Measurements from ENCODE around the gene GIT2. TPM values are rescaled to one million over a fixed set of nuclear protein-coding genes. Genes with fewer than 3 reads are reported as not detected.

Gene GIT2
- total RNA-seq, 1 experiment from 2014 or later: 21.7 TPM

DNA sequence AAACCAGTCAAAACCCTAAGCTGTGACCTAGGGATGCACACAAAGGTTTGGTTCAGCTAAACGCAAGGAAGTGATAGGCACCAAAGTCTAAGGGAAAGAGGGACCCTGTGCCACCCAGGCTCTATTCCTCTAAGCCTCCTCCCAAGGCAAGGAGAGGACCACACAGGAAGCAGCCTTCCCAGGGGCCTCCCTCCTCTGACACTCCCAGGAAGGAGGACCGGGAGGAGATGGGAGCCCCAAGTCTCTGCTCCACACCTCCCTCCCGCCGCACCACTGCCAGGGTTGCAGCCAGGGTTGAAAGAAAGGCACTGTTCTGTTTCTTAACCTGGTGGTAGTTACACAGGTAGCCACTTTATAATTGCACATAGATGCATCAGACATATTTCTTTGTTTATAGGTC is 74.2 kb downstream of the GIT2 start:
- DNase-seq (ENCODE audit: low spot score) (no peak), ATAC-seq (no peak)
- CTCF ChIA-PET: interaction anchor here (1.4 kb wide), 1 partner anchor 68 kb away, joined by 6 read pairs; no protein-coding TSS in a partner anchor
- Mint-ChIP-seq H3K9me3 (peaks cover 5% of the 10 kb centered on the region; the same call in 1 of the 2 replicates), H3K4me1 (peaks cover 11% of the 10 kb centered on the region; the same call in 1 of the 2 replicates), H3K36me3 (peaks cover 21% of the 10 kb centered on the region), H3K27me3 (ENCODE audit: low read depth) (no peaks in the 10 kb centered on the region), H3K27ac (no peak overlapping the region), H3K4me3 (no peak overlapping the region)
- POLR2A ChIA-PET: no interaction called here
- no peak for TF ChIP-seq RORB (CRISPR knock-in tag; IDR thresholded peaks at IDR 0.05)

DNA sequence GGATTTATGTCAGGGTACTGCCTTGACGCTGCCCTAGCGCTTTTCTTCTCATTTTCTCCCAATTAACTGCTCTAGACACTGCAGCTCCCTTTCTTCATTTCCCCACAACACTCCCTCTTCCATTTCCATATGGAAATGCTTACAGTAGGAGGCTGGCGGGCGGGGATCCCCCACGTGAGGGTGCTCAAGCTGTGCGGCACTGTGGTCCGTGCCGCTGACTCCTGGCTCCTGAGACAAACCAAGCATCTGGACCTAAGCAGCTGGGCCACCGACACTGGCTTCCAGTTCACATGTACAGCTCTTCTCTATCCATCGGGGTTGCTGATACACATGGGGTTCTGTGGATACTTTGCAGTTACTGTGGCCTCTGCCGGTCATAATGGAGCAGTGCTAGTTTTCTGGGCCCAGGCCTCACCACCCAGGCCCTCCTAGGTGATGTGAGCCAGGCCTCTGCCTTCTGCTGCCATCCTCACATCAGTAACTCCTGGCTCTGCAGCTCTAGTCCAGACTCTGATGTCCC is 75.8 kb downstream of the GIT2 start:
- peaks cover 5% of the 10 kb centered on the region; the same call in 1 of the 2 replicates for H3K9me3 Mint-ChIP-seq
- TF ChIP-seq, protein P1, sequence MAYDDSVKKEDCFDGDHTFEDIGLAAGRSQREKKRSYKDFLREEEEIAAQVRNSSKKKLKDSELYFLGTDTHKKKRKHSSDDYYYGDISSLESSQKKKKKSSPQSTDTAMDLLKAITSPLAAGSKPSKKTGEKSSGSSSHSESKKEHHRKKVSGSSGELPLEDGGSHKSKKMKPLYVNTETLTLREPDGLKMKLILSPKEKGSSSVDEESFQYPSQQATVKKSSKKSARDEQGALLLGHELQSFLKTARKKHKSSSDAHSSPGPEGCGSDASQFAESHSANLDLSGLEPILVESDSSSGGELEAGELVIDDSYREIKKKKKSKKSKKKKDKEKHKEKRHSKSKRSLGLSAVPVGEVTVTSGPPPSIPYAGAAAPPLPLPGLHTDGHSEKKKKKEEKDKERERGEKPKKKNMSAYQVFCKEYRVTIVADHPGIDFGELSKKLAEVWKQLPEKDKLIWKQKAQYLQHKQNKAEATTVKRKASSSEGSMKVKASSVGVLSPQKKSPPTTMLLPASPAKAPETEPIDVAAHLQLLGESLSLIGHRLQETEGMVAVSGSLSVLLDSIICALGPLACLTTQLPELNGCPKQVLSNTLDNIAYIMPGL (CRISPR knock-in tag; IDR thresholded peaks at IDR 0.05): no peak
- TF ChIP-seq ETV6 (CRISPR knock-in tag; IDR thresholded peaks at IDR 0.05) (no peak), NFYB (CRISPR knock-in tag; conservative IDR thresholded peaks at IDR 0.05; ENCODE audit: low read depth) (no peak), ZNF396 (CRISPR knock-in tag; IDR thresholded peaks at IDR 0.05; ENCODE audit: borderline replicate concordance) (no peak), ZNF232 (CRISPR knock-in tag; IDR thresholded peaks at IDR 0.05) (no peak), HMGA2 (CRISPR knock-in tag; IDR thresholded peaks at IDR 0.05) (no peak), ZNF671 (CRISPR knock-in tag; IDR thresholded peaks at IDR 0.05) (no peak)
- TF ChIP-seq, protein P2, sequence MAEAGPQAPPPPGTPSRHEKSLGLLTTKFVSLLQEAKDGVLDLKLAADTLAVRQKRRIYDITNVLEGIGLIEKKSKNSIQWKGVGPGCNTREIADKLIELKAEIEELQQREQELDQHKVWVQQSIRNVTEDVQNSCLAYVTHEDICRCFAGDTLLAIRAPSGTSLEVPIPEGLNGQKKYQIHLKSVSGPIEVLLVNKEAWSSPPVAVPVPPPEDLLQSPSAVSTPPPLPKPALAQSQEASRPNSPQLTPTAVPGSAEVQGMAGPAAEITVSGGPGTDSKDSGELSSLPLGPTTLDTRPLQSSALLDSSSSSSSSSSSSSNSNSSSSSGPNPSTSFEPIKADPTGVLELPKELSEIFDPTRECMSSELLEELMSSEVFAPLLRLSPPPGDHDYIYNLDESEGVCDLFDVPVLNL (CRISPR knock-in tag; IDR thresholded peaks at IDR 0.05; ENCODE audit: borderline replicate concordance, low read depth): no peak
- peak overlapping the region; percentile 33; the same call in 1 of the 2 replicates for H3K27ac Mint-ChIP-seq
- ChIA-PET CTCF (interaction anchor here (0.6 to 2.9 kb wide), 5 partner anchors 9 to 123 kb away, joined by 3 to 7 read pairs (median 4); no protein-coding TSS in a partner anchor), POLR2A (no interaction called here)
- H3K36me3 Mint-ChIP-seq: peaks cover 29% of the 10 kb centered on the region
- no peaks in the 10 kb centered on the region for H3K27me3 Mint-ChIP-seq (ENCODE audit: low read depth)
- peaks cover 13% of the 10 kb centered on the region; the same call in 1 of the 2 replicates for H3K4me1 Mint-ChIP-seq
- H3K4me3 Mint-ChIP-seq: no peak overlapping the region
- ATAC-seq (no peak), DNase-seq (ENCODE audit: low spot score) (no peak)

DNA sequence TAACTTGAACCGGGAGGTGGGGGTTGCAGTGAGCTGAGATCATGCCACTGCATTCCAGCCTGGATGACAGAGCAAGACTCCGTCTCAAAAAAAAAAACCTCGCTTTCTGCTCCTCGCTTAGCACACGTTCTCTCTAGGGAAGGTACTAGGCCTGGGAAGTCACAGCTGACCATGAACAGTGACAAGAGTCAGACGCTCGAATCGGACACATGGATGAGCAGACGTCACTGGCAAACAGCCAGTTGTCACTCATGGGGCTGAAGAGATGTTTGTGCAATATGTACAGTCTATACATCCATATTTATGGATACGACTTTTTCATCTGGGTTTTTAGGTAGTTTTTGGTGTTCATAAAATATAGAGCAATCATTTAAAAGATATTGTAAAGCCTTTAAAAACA is 76.7 kb downstream of the GIT2 start:
- no peaks in the 10 kb centered on the region for H3K27me3 Mint-ChIP-seq (ENCODE audit: low read depth)
- DNase-seq (ENCODE audit: low spot score): no peak
- ChIA-PET POLR2A (no interaction called here), CTCF (interaction anchor here (0.8 to 2.9 kb wide), 4 partner anchors 8 to 77 kb away, joined by 3 to 7 read pairs (median 4); no protein-coding TSS in a partner anchor)
- peaks cover 36% of the 10 kb centered on the region for H3K36me3 Mint-ChIP-seq
- no peak overlapping the region for H3K4me3 Mint-ChIP-seq
- no peak overlapping the region for H3K27ac Mint-ChIP-seq
- peaks cover 16% of the 10 kb centered on the region; the same call in 1 of the 2 replicates for H3K4me1 Mint-ChIP-seq
- TF ChIP-seq FOXP1 (CRISPR knock-in tag; IDR thresholded peaks at IDR 0.05; ENCODE audit: borderline replicate concordance): no peak
- TF ChIP-seq, protein P3, sequence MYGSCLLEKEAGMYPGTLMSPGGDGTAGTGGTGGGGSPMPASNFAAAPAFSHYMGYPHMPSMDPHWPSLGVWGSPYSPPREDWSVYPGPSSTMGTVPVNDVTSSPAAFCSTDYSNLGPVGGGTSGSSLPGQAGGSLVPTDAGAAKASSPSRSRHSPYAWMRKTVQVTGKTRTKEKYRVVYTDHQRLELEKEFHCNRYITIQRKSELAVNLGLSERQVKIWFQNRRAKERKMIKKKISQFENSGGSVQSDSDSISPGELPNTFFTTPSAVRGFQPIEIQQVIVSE (CRISPR knock-in tag; IDR thresholded peaks at IDR 0.05; ENCODE audit: borderline replicate concordance): no peak
- no peak for TF ChIP-seq ZNF671 (CRISPR knock-in tag; IDR thresholded peaks at IDR 0.05)
- TF ChIP-seq NFYB (CRISPR knock-in tag; conservative IDR thresholded peaks at IDR 0.05; ENCODE audit: low read depth): no peak
- TF ChIP-seq JUN (CRISPR knock-in tag; IDR thresholded peaks at IDR 0.05): no peak
- TF ChIP-seq IRF2 (CRISPR knock-in tag; IDR thresholded peaks at IDR 0.05; ENCODE audit: borderline replicate concordance, low read depth): no peak
- TF ChIP-seq, protein P4, sequence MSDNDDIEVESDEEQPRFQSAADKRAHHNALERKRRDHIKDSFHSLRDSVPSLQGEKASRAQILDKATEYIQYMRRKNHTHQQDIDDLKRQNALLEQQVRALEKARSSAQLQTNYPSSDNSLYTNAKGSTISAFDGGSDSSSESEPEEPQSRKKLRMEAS (CRISPR knock-in tag; IDR thresholded peaks at IDR 0.05): no peak
- TF ChIP-seq SMAD4 (CRISPR knock-in tag; IDR thresholded peaks at IDR 0.05): no peak
- TF ChIP-seq, protein P1 (CRISPR knock-in tag; IDR thresholded peaks at IDR 0.05): no peak
- TF ChIP-seq PRRX2 (CRISPR knock-in tag; IDR thresholded peaks at IDR 0.05): no peak
- no peak for TF ChIP-seq ZBTB21 (CRISPR knock-in tag; IDR thresholded peaks at IDR 0.05; ENCODE audit: borderline replicate concordance)
- TF ChIP-seq TP53 (CRISPR knock-in tag; IDR thresholded peaks at IDR 0.05): no peak
- TF ChIP-seq, protein P5, sequence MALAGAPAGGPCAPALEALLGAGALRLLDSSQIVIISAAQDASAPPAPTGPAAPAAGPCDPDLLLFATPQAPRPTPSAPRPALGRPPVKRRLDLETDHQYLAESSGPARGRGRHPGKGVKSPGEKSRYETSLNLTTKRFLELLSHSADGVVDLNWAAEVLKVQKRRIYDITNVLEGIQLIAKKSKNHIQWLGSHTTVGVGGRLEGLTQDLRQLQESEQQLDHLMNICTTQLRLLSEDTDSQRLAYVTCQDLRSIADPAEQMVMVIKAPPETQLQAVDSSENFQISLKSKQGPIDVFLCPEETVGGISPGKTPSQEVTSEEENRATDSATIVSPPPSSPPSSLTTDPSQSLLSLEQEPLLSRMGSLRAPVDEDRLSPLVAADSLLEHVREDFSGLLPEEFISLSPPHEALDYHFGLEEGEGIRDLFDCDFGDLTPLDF (CRISPR knock-in tag; IDR thresholded peaks at IDR 0.05): no peak
- TF ChIP-seq, protein P6, sequence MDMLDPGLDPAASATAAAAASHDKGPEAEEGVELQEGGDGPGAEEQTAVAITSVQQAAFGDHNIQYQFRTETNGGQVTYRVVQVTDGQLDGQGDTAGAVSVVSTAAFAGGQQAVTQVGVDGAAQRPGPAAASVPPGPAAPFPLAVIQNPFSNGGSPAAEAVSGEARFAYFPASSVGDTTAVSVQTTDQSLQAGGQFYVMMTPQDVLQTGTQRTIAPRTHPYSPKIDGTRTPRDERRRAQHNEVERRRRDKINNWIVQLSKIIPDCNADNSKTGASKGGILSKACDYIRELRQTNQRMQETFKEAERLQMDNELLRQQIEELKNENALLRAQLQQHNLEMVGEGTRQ (CRISPR knock-in tag; IDR thresholded peaks at IDR 0.05): no peak
- ATAC-seq: no peak
- H3K9me3 Mint-ChIP-seq: peaks cover 5% of the 10 kb centered on the region; the same call in 1 of the 2 replicates

Measured in WTC11 (cell line).